Neural progenitor cell (in vitro differentiated cells): ENCODE results near the gene RAD1.

Experiments used
- CTCF ChIP-seq: fragments of 200-600 bp; sonication (generic); IDR thresholded peaks from 2 replicates; pipeline ENCODE4 v1.5.1; 2017; ENCODE audit warnings: antibody characterized with exemption, mild to moderate bottlenecking
- EZH2 ChIP-seq: fragments of 200-600 bp; sonication (generic); IDR thresholded peaks from 2 replicates; pipeline ENCODE4 v1.6.1; 2017; ENCODE audit warnings: antibody characterized with exemption, mild to moderate bottlenecking, moderate library complexity
- EZH2phosphoT487 ChIP-seq: fragments of 200-600 bp; sonication (generic); IDR thresholded peaks from 2 replicates; pipeline ENCODE4 v1.6.1; 2017; ENCODE audit warnings: antibody characterized with exemption

- peak; percentile 69 for TF ChIP-seq CTCF
- TF ChIP-seq EZH2 = no peak
- TF ChIP-seq EZH2phosphoT487 = no peak
Measured at GRCh38 chr5:34957857-34958690, 42.8 kb upstream of the RAD1 start.
